OCI-LY7 (cell line): ENCODE measurements around the gene DPY19L3. TPM values are rescaled to one million over a fixed set of nuclear protein-coding genes. Genes with fewer than 3 reads are reported as not detected.

ENCODE experiments used
- BruUV-seq: library from RNA; stranded (reverse); fragments of 400-500 nt; replicated peaks from 2 replicates; lab custom pipeline; 2021; lab: Mats Ljungman, UMichigan
- CTCF ChIA-PET: fragments of 300-600 bp; sonication (Branson Sonifier 250); formaldehyde crosslinking; loops from one replicate; lab custom pipeline; 2022; ENCODE audit warnings: antibody characterized with exemption; ENCODE audit not compliant: unreplicated experiment; lab: Charles Lee
- POLR2A ChIA-PET: fragments of 300-600 bp; sonication (Branson Sonifier 250); formaldehyde crosslinking; loops from one replicate; lab custom pipeline; 2022; ENCODE audit warnings: antibody characterized with exemption; lab: Charles Lee
- DNase-seq: peaks from one replicate; pipeline ENCODE4 v3.0.0-alpha.2; 2015; ENCODE audit warnings: low spot score
- H2AFZ ChIP-seq: fragments of 200-600 bp; sonication (generic), shearing (Covaris generic); 2 replicates; pipeline ENCODE4 v1.6.1; 2014; ENCODE audit warnings: mild to moderate bottlenecking, antibody characterized with exemption, low read length, moderate library complexity
- H3K27ac ChIP-seq: fragments of 200-600 bp; sonication (generic); 2 replicates; pipeline ENCODE4 v1.5.1; 2014; ENCODE audit warnings: mixed run types, low read depth, mild to moderate bottlenecking, moderate library complexity, low read length, inconsistent platforms; ENCODE audit not compliant: poor library complexity, severe bottlenecking
- H3K36me3 ChIP-seq: fragments of 200-600 bp; sonication (generic); 2 replicates; pipeline ENCODE4 v1.6.1; 2014; ENCODE audit warnings: mild to moderate bottlenecking, antibody characterized with exemption, low read length, moderate library complexity, mixed read lengths; ENCODE audit not compliant: insufficient read depth
- H3K4me1 ChIP-seq: fragments of 200-600 bp; sonication (generic); 2 replicates; pipeline ENCODE4 v1.5.1; 2014; ENCODE audit warnings: mild to moderate bottlenecking, low read length; ENCODE audit not compliant: insufficient read depth, poor library complexity, severe bottlenecking
- H3K4me2 ChIP-seq: fragments of 200-600 bp; sonication (generic); 2 replicates; pipeline ENCODE4 v1.6.1; 2014; ENCODE audit warnings: mild to moderate bottlenecking, low read length
- H3K4me3 ChIP-seq: fragments of 200-600 bp; sonication (generic); 2 replicates; pipeline ENCODE4 v1.5.1; 2014; ENCODE audit warnings: mild to moderate bottlenecking, low read depth, low read length; ENCODE audit not compliant: poor library complexity, severe bottlenecking
- H3K79me2 ChIP-seq: fragments of 200-600 bp; sonication (generic); 2 replicates; pipeline ENCODE4 v1.6.1; 2016; ENCODE audit warnings: low read depth, mild to moderate bottlenecking, low read length, moderate library complexity, mixed read lengths; ENCODE audit not compliant: insufficient read depth
- H3K9me2 ChIP-seq: fragments of 200-600 bp; sonication (generic); 2 replicates; pipeline ENCODE4 v1.6.1; 2016; ENCODE audit warnings: mild to moderate bottlenecking, low read length, mixed read lengths; ENCODE audit not compliant: insufficient read depth
- H3K9me3 ChIP-seq: fragments of 200-600 bp; sonication (generic); 2 replicates; pipeline ENCODE4 v1.6.1; 2014; ENCODE audit warnings: mild to moderate bottlenecking, mixed run types, low read length, mixed read lengths
- H4K20me1 ChIP-seq: fragments of 200-600 bp; sonication (generic); 2 replicates; pipeline ENCODE4 v1.6.1; 2014; ENCODE audit warnings: mild to moderate bottlenecking, antibody characterized with exemption, low read length, moderate library complexity, mixed read lengths; ENCODE audit not compliant: insufficient read depth
- CTCF ChIP-seq: fragments of 200-600 bp; sonication (generic); conservative IDR thresholded peaks from 2 replicates; pipeline ENCODE4 v1.5.1; 2014; ENCODE audit warnings: mild to moderate bottlenecking, antibody characterized with exemption, low read length, moderate library complexity, mixed read lengths
- EZH2phosphoT487 ChIP-seq: fragments of 200-600 bp; sonication (generic); IDR thresholded peaks from 2 replicates; pipeline ENCODE4 v1.6.1; 2018; ENCODE audit warnings: low read depth, borderline replicate concordance, mild to moderate bottlenecking, mixed run types, antibody characterized with exemption, low read length, moderate library complexity, mixed read lengths
- intact Hi-C: fragments of 100-400 bp; cut with micrococcal nuclease; formaldehyde crosslinking; loops from one replicate; pipeline ENCODE4 v1.10.0; 2022; ENCODE audit not compliant: unreplicated experiment
- total RNA-seq, 2 experiments: library from RNA; depleted of rRNA in 1 of 2; stranded (reverse); fragments of >200 nt in 1 of 2; shearing (Covaris generic) in 1 of 2; gene quantifications; 2 replicates each; pipeline ENCODE4 v1.2.3, GENCODE V29; 2014 to 2022

The DPY19L3 gene
- total RNA-seq, 2 experiments from 2014 or later = 31.3 to 39.0 TPM

- H3K4me2 ChIP-seq = no peak overlapping the region
- no TSS peak for BruUV-seq
- no peak overlapping the region for H2AFZ ChIP-seq
- CTCF ChIA-PET = no interaction called here
- POLR2A ChIA-PET = interaction anchor here (1.1 to 1.6 kb wide), 2 partner anchors 10 to 12 kb away, joined by 3 to 7 read pairs; no protein-coding TSS in a partner anchor
- DNase-seq = no peak
- no peak overlapping the region for H3K27ac ChIP-seq
- peaks cover 9% of the 10 kb centered on the region; the same call in 1 of the 2 replicates for H4K20me1 ChIP-seq
- no peaks in the 10 kb centered on the region for H3K4me1 ChIP-seq
- intact Hi-C loops = no loop called here
- no peak for TF ChIP-seq CTCF
- TF ChIP-seq EZH2phosphoT487 = no peak
- peaks cover 95% of the 10 kb centered on the region for H3K36me3 ChIP-seq
- peaks cover 53% of the 10 kb centered on the region; the same call in 1 of the 2 replicates for H3K79me2 ChIP-seq
- H3K9me3 ChIP-seq = no peaks in the 10 kb centered on the region
- H3K4me3 ChIP-seq = no peak overlapping the region
- no peaks in the 10 kb centered on the region for H3K9me2 ChIP-seq
Measured at GRCh38 chr19:32358321-32358720, 47.2 kb upstream of the DPY19L3 start.

GRCh38 chr19:32359581-32359980 lies 46.0 kb upstream of the DPY19L3 start:
- TF ChIP-seq EZH2phosphoT487 (no peak), CTCF (no peak)
- no peak for DNase-seq
- Histone ChIP-seq H3K36me3 (peaks cover 94% of the 10 kb centered on the region), H3K4me1 (no peaks in the 10 kb centered on the region), H3K79me2 (peaks cover 45% of the 10 kb centered on the region; the same call in 1 of the 2 replicates), H2AFZ (no peak overlapping the region), H4K20me1 (peaks cover 9% of the 10 kb centered on the region), H3K9me2 (no peaks in the 10 kb centered on the region), H3K9me3 (no peaks in the 10 kb centered on the region), H3K27ac (no peak overlapping the region), H3K4me3 (no peak overlapping the region), H3K4me2 (no peak overlapping the region)
- ChIA-PET POLR2A (interaction anchor here (1.1 kb wide), 1 partner anchor 13 kb away, joined by 3 read pairs; no protein-coding TSS in a partner anchor), CTCF (no interaction called here)
- no TSS peak for BruUV-seq
- intact Hi-C loops = no loop called here

- POLR2A ChIA-PET = interaction anchor here (0.6 kb wide), 1 partner anchor 60 kb away, joined by 3 read pairs; no protein-coding TSS in a partner anchor
- Histone ChIP-seq H2AFZ (no peak overlapping the region), H3K36me3 (peaks cover 94% of the 10 kb centered on the region), H3K4me3 (no peak overlapping the region), H3K27ac (no peak overlapping the region), H3K4me1 (no peaks in the 10 kb centered on the region), H4K20me1 (peaks cover 9% of the 10 kb centered on the region), H3K9me2 (no peaks in the 10 kb centered on the region), H3K9me3 (no peaks in the 10 kb centered on the region), H3K4me2 (no peak overlapping the region), H3K79me2 (peaks cover 50% of the 10 kb centered on the region; the same call in 1 of the 2 replicates)
- no peak for TF ChIP-seq EZH2phosphoT487
- CTCF ChIA-PET = no interaction called here
- BruUV-seq = no TSS peak
- no peak for DNase-seq
- intact Hi-C loops = no loop called here
Measured at GRCh38 chr19:32361574-32362317, 43.8 kb upstream of the DPY19L3 start.
